GM10847 (cell line): ENCODE data around the gene MAP6D1.

Experiments used
- POLR2A ChIP-seq: IDR thresholded peaks from 2 replicates; pipeline ENCODE4 v1.6.1; 2011; ENCODE audit not compliant: insufficient read length; ENCODE audit errors: extremely low read depth

MAP6D1 gene

DNA sequence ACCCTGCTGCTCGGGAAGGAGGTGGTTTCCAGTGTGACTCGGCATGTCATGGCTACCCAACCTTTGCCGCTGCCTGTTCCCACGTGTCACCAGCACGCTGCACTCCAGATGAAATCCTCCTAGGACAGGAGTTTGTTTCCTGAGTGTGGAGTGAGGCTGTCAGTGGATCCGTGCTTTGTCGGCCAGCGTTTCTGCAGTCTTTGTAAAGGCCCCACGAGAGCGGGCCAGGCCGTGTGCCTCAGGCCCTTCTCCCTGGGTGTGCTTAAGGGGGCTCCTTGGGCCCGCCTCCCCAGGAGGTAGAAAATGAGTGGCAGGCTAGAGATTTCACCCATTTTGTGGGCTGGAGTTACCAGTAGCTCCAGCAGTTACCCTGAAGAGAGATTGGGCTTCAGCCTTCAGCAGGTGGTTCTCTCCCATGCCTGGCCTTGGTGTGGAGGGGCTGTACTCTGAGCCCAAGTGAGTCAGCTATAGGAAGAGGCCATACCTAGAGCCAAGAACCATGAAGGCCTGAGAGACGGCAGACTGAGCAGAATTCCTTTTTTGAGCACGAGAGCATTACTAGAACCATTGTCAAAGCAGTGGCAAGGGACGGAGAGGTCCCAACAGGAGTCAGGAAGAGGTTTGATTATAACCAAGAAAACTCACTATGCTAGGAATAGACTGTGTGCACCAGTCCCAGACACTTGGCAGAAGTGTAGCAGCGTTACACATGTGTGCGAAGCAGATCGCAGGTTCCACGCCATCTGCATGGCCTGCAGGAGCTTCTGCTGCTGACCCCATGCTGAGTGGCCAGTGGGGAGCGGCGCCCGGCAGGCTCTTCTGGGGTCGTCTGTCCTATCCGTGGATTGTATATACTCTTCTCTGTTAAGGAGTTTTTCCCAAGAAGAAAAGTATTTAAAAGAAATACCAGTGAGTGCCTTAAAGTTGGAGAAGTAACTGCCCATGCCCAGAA, 14.5 kb downstream of the MAP6D1 start:
- no peak for TF ChIP-seq POLR2A

DNA sequence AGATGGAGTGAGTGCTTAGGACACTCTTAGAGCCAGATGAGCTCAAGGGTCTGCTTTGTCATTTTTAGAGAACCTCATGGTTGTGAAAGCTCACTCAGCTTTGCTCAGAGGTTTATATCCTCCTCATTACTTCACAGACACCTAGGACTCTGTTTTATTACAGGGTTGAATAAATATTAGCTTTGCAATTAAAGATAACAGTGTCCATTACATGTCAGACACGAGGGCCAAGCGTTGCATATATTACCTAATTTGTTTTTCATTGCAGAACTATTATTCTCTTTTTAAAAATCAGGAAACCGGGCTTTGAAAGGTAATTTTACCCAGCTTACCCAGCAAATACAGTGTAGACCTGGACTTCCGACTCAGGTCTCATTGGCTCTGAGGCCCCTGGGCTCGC, 16.1 kb downstream of the MAP6D1 start:
- TF ChIP-seq POLR2A = no peak

DNA sequence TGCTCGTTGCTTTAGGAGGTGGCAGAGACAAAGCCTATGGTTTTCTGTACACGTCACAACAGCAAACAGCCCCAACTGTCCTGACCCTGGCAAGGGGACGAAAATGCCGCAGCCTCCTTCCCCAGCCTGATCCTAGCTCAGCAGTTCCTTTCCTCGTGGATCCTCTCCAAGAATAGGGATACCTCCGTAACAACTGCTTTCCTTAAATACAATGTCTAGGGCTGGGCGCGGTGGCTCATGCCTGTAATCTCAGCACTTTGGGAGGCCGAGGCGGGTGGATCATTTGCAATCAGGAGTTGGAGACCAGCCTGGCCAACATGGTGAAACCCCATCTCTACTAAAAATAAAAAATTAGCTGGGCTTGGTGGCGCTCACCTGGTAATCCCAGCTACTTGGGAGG, 17.0 kb downstream of the MAP6D1 start:
- no peak for TF ChIP-seq POLR2A

GRCh38 chr3:183807881-183808280, 17.5 kb downstream of the MAP6D1 start:
- no peak for TF ChIP-seq POLR2A

DNA sequence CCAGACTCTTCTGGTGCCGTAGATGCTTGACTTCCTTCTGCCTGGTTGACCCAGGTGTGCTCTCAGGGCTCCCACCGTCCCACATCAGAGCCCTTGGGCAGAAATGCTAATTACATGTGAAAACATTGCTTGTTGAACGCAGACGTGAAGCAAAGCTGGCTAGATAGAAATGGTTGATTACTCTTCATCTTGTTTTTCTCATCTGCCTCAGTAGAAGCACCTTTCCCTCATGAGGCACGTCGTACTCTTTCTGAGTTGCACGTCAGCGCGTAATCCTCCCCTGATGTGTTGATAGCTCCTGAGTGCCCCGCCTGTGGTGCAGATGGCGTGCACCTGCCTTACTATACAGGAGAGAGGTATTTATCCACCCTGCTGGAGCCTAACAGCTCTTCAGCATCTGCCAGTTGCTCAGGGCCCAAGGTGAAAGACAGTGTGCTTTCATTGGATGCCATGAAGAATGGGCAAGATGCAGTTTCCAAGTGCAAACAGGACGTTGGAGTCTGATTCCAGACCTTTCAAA, 18.1 kb downstream of the MAP6D1 start:
- no peak for TF ChIP-seq POLR2A

- TF ChIP-seq POLR2A = no peak
Measured at GRCh38 chr3:183802989-183803388, 22.4 kb downstream of the MAP6D1 start.

DNA sequence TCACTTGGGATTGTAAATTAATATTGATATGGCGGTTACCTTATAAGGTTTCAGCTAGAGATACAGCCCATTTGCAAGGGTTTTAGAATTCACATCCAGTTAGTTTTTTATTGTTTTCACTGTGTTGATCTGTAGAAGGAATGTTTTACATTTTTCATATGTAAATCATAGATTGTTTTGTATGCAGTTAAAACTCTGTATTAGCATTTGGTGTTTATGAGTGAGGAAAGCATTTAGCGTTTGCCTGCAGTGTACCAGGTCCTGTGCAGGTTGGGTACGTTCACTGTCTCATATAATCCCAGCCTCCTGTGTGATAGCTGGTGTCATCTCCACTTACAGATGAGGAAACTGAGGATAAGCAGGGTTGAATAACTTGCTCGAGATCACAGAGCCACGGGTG, 23.8 kb downstream of the MAP6D1 start:
- TF ChIP-seq POLR2A = no peak

DNA sequence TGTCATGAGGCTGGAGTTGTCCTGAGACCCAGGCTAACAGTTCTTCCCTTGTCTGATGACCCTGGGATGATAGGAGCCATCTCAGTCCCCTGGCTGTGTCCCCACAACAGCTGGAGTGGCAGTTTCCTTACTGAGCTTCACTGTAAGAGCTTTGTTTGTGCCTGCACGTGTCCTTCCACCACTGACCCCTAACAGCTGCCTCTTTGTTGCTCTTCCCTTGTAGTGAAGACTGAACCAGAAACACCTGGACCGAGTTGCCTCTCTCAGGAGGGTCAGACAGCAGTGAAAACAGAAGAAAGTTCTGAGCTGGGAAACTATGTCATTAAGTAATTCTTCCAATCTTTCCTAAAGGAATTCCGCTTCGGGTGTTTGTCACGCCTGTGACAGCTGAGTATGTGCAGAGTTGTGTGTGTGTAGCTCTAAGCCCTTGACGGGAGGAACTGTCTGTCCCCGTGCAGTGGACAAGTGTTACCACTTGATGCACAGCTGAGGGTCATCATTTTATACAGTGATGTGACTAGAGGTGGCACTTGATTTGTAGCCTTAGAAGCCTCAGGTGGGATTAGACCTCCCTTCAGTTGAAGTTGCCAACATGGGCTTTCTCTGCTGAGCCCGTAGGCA, 25.0 kb downstream of the MAP6D1 start:
- no peak for TF ChIP-seq POLR2A

- no peak for TF ChIP-seq POLR2A
Measured at GRCh38 chr3:183799461-183799860, 25.9 kb downstream of the MAP6D1 start.

- no peak for TF ChIP-seq POLR2A
Measured at GRCh38 chr3:183797996-183798395, 27.4 kb downstream of the MAP6D1 start.

DNA sequence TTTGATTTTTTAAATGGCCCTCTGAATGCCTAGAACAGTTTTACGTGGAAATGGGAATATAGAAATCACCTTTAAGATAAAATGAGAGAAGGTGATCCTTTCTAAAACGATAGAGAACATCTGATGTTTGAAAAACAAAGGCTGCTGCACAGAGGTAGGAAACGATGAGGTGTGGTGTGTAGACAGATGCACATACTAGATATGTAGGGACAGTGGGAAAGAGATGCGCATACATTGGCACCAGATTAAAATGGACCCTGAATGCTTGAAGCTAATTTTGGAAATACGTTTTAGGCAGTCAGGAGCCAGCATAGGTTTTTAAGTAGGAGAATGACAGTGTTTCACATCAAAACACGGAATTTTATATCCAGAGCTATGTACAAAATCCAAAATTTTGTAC, 29.0 kb downstream of the MAP6D1 start:
- TF ChIP-seq POLR2A = no peak

DNA sequence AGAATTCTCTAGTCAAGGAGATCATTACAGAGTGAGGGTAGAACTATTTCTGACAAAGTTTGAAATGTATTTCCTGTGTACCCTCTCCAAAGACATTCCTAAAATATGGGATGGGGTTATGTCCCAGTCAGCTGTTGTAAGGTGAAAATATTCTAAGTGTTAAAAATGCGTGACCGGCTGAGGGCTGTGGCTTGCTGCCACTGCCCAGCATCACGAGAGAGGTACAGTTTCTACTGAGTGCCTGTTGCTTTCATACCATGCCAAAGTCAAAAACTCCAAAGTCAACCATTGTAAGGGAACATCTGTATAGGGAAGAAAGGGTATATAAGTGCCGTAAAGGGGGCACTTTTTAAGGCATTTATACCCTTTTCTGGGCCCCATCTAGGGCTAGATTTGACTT, 30.9 kb downstream of the MAP6D1 start:
- no peak for TF ChIP-seq POLR2A

DNA sequence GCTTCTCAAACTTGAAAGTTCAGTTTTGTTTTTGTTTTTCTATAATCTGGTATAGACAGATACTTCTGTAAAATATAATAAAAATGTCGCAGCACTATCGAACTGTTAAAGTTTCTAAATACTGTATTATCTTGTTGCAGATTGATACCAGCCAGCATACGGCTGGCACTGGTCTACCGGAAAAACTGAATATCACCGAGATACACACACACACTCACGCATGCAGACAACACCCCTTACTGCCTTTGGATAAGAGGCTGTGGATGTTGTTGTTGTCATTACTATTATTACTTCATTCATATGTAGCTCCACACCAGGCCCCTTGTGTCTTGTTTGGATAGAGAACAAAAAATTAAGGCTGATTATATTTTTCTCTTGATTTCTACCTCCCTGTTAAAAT, 32.4 kb downstream of the MAP6D1 start:
- TF ChIP-seq POLR2A = no peak

DNA sequence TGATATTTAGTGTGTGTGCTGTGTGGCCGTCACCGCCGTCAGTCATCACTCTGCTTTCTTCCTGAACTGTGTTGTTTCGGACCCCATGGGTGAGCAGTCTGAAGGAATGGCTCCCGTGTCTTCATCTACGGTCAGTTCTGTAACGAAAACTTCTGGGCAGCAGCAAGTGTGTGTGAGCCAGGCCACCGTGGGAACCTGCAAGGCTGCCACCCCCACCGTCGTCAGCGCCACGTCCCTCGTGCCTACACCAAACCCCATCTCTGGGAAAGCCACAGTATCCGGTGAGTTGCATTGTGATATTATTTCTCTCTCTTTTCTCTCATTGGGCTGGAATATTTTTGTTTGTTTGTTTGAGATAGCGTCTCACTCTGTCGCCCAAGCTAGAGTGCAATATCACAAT, 34.7 kb downstream of the MAP6D1 start:
- no peak for TF ChIP-seq POLR2A

DNA sequence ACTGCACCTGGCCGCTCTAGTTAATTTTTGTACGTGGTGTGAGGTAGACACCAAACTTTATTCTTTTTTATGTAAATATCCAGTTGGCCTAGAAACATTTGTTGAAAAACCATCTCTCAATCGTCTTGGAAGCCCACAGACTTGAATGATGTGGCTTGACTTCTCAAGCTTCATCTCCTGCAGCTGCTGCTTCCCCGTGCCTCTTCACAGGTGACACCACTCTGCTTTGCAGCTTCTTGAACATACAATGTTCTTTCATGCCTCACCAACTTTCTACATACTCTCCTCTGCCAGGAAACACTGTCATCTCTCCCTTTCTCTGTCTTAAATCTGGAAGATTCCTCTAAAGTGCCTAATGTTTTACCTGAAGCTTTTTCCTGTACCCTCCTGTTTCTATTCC, 35.6 kb downstream of the MAP6D1 start:
- TF ChIP-seq POLR2A = no peak

GRCh38 chr3:183782576-183783276, 42.7 kb downstream of the MAP6D1 start:
- no peak for TF ChIP-seq POLR2A
